ENCODE data around the gene PWWP2A.

DNA sequence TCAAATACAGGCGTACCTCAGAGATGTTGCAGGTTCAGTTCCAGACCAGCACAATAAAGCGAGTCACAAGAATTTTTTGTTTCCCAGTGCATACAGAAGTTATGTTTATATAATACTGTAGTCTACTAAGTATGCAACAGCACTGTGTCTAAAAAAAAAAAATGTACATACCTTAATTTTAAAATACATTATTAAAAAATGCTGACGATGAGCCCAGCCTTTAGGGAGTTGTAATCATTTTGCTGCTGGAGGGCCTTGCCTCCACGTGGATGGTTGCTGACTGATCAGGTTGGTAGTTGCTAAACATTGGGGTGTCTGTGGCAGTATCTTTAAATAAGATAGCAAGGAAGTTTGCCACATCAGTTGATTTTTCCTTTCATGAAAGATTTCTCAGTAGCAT is 62.0 kb downstream of the PWWP2A start:
- TF ChIP-seq, protein P1, sequence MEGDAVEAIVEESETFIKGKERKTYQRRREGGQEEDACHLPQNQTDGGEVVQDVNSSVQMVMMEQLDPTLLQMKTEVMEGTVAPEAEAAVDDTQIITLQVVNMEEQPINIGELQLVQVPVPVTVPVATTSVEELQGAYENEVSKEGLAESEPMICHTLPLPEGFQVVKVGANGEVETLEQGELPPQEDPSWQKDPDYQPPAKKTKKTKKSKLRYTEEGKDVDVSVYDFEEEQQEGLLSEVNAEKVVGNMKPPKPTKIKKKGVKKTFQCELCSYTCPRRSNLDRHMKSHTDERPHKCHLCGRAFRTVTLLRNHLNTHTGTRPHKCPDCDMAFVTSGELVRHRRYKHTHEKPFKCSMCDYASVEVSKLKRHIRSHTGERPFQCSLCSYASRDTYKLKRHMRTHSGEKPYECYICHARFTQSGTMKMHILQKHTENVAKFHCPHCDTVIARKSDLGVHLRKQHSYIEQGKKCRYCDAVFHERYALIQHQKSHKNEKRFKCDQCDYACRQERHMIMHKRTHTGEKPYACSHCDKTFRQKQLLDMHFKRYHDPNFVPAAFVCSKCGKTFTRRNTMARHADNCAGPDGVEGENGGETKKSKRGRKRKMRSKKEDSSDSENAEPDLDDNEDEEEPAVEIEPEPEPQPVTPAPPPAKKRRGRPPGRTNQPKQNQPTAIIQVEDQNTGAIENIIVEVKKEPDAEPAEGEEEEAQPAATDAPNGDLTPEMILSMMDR (conservative IDR thresholded peaks at IDR 0.05; ENCODE audit: low read depth, low read length) = no peak
- no peak for TF ChIP-seq RAD21 (IDR thresholded peaks at IDR 0.05; ENCODE audit: low read length)
- no peak for TF ChIP-seq CHD1 (IDR thresholded peaks at IDR 0.05; ENCODE audit: low read depth, low read length)
- no peak for TF ChIP-seq POLR2A (IDR thresholded peaks at IDR 0.05; ENCODE audit: low read depth, low read length)

Data from IMR-90 (cell line).